Measurements from ENCODE around the gene U2AF2. TPM values are rescaled to one million over a fixed set of nuclear protein-coding genes. Genes with fewer than 3 reads are reported as not detected.
A peak's percentile ranks its signal among the peaks of the same experiment; 100 is the strongest.

Gene U2AF2
- polyA plus RNA-seq, 3 donors, result 5.3 to 166 (median 5.4) TPM

GRCh38 chr19:55692681-55693081 is 37.8 kb downstream of the U2AF2 start:
- peaks cover 68 to 95% of the 10 kb centered on the region in 2 donors for H3K36me3 Mint-ChIP-seq
- Histone ChIP-seq H3K4me2 (replicated peaks; ENCODE audit: extremely low read depth, low read length, poor library complexity, severe bottlenecking) (no peak overlapping the region), H3K27me3 (ENCODE audit: control insufficient read depth in 2 of 2, insufficient read depth in 2 of 2, low read length in 2 of 2) (no peaks in the 10 kb centered on the region), H3K4me3 (replicated peaks in 1 of 3; ENCODE audit: low read depth in 2 of 3, low read length in 3 of 3) (no peak overlapping the region), H4K20me1 (ENCODE audit: insufficient read depth, low read length) (peaks cover 82% of the 10 kb centered on the region), H3K36me3 (replicated peaks in 1 of 2; ENCODE audit: control insufficient read depth in 1 of 2, insufficient read depth in 2 of 2, low read length in 2 of 2) (peaks cover 94 to 99% of the 10 kb centered on the region in 2 donors), H2AFZ (ENCODE audit: insufficient read depth, low read depth, low read length, poor library complexity, severe bottlenecking) (no peak overlapping the region), H3K79me2 (ENCODE audit: insufficient read depth, low read length) (peaks cover 7% of the 10 kb centered on the region), H3K4me1 (ENCODE audit: control insufficient read depth in 1 of 2, insufficient read depth in 2 of 2, low read length in 2 of 2) (no peaks in the 10 kb centered on the region), H3K9me3 (replicated peaks in 1 of 2; ENCODE audit: control insufficient read depth in 1 of 2, insufficient read depth in 1 of 2, low read length in 2 of 2) (no peaks in the 10 kb centered on the region), H3K27ac (ENCODE audit: low read depth in 1 of 2, low read length in 2 of 2) (no peak overlapping the region), H3K9ac (ENCODE audit: insufficient read depth, low read length, poor library complexity, severe bottlenecking) (no peak overlapping the region)
- H3K27ac Mint-ChIP-seq, result no peak overlapping the region
- 98% methylated on average over 18 of the region's 19 CpGs for WGBS (ENCODE audit: insufficient coverage)
- TF ChIP-seq, protein P1, sequence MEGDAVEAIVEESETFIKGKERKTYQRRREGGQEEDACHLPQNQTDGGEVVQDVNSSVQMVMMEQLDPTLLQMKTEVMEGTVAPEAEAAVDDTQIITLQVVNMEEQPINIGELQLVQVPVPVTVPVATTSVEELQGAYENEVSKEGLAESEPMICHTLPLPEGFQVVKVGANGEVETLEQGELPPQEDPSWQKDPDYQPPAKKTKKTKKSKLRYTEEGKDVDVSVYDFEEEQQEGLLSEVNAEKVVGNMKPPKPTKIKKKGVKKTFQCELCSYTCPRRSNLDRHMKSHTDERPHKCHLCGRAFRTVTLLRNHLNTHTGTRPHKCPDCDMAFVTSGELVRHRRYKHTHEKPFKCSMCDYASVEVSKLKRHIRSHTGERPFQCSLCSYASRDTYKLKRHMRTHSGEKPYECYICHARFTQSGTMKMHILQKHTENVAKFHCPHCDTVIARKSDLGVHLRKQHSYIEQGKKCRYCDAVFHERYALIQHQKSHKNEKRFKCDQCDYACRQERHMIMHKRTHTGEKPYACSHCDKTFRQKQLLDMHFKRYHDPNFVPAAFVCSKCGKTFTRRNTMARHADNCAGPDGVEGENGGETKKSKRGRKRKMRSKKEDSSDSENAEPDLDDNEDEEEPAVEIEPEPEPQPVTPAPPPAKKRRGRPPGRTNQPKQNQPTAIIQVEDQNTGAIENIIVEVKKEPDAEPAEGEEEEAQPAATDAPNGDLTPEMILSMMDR (IDR thresholded peaks at IDR 0.05), result no peak
- intact Hi-C loops (cut with micrococcal nuclease), result no loop called here
- H3K4me3 Mint-ChIP-seq, result no peak overlapping the region
- no peaks in the 10 kb centered on the region for H3K27me3 Mint-ChIP-seq (ENCODE audit: low read depth in 3 of 3)
- peaks cover 2% of the 10 kb centered on the region for H3K4me1 Mint-ChIP-seq
- no peak for DNase-seq
- no peaks in the 10 kb centered on the region for H3K9me3 Mint-ChIP-seq

DNA sequence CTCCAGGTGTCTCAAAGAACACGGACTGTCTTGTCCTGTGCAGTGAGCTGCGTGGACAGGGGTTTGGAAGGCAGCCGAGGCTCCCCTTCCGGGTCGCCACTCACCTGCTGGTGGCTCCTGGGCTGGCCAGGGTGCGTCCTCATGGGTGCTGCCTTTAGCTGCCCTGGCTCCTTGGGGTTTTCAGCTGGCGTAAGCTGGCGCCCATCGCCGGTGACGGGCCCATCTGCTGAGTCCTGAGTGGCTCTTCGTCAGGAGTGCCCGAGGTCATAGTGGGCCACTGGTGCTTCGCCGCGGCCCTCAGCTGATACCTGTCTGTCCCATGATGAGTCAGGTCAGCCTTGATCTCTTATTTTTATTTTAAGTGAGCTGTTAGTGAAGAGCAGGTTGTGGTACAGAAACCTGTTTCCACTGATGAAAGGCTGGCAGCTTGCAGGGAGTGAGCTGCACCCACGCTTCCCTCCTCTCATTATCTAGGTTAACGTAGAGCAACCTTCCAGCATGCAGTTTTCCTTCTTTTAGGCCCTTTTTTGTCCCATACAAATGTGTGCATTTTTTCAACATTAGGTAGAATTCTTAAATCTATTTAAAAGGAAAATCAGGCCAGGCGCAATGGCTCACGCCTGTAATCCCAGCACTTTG is 38.6 kb downstream of the U2AF2 start:
- H4K20me1 ChIP-seq (ENCODE audit: insufficient read depth, low read length), result peaks cover 74% of the 10 kb centered on the region
- peaks cover 69 to 94% of the 10 kb centered on the region in 2 donors for H3K36me3 Mint-ChIP-seq
- peaks cover 88 to 99% of the 10 kb centered on the region in 2 donors for H3K36me3 ChIP-seq (replicated peaks in 1 of 2; ENCODE audit: control insufficient read depth in 1 of 2, insufficient read depth in 2 of 2, low read length in 2 of 2)

More for the DNA sequence above, 38.6 kb downstream of the U2AF2 start:
- Histone ChIP-seq H3K9ac (ENCODE audit: insufficient read depth, low read length, poor library complexity, severe bottlenecking) (no peak overlapping the region), H3K4me1 (ENCODE audit: control insufficient read depth in 1 of 2, insufficient read depth in 2 of 2, low read length in 2 of 2) (no peaks in the 10 kb centered on the region), H3K4me2 (replicated peaks; ENCODE audit: extremely low read depth, low read length, poor library complexity, severe bottlenecking) (no peak overlapping the region), H3K4me3 (replicated peaks in 1 of 3; ENCODE audit: low read depth in 2 of 3, low read length in 3 of 3) (no peak overlapping the region), H3K27me3 (ENCODE audit: control insufficient read depth in 2 of 2, insufficient read depth in 2 of 2, low read length in 2 of 2) (no peaks in the 10 kb centered on the region), H3K27ac (ENCODE audit: low read depth in 1 of 2, low read length in 2 of 2) (no peak overlapping the region), H2AFZ (ENCODE audit: insufficient read depth, low read depth, low read length, poor library complexity, severe bottlenecking) (no peak overlapping the region), H3K9me3 (replicated peaks in 1 of 2; ENCODE audit: control insufficient read depth in 1 of 2, insufficient read depth in 1 of 2, low read length in 2 of 2) (no peaks in the 10 kb centered on the region), H3K79me2 (ENCODE audit: insufficient read depth, low read length) (no peaks in the 10 kb centered on the region)
- TF ChIP-seq, protein P1 (IDR thresholded peaks at IDR 0.05), result no peak
- H3K4me1 Mint-ChIP-seq, result no peaks in the 10 kb centered on the region
- H3K27me3 Mint-ChIP-seq (ENCODE audit: low read depth in 3 of 3), result no peaks in the 10 kb centered on the region
- H3K4me3 Mint-ChIP-seq, result peak overlapping the region in 1 of 2 donors; percentile 24
- WGBS (ENCODE audit: insufficient coverage), result 98% methylated on average over 16 of the region's 20 CpGs
- intact Hi-C loops (cut with micrococcal nuclease), result no loop called here
- no peak for DNase-seq
- H3K27ac Mint-ChIP-seq, result peak overlapping the region in 4 of 7 donors; percentile 15 to 66 (median 38)
- H3K9me3 Mint-ChIP-seq, result no peaks in the 10 kb centered on the region

All from CD14-positive monocyte (primary cell).